Lower leg skin (tissue), 4 donors: ENCODE data around the gene LTBP4. TPM values are rescaled to one million over a fixed set of nuclear protein-coding genes. Genes with fewer than 3 reads are reported as not detected.

Experiments
- DNase-seq, 2 donors: peaks; one replicate each; pipeline ENCODE4 v3.0.0-alpha.2; 2019; ENCODE audit warnings: low spot score in 2 of 2
- H3K4me3 ChIP-seq: fragments of 200-600 bp; sonication (generic); 2 replicates; pipeline ENCODE4 v1.5.1; 2017; ENCODE audit warnings: mild to moderate bottlenecking, low read depth; ENCODE audit not compliant: poor library complexity, severe bottlenecking
- CTCF ChIP-seq, 3 donors: fragments of 450-650 bp; IDR thresholded peaks; one replicate each; pipeline ENCODE4 v1.5.1; 2016; ENCODE audit warnings: antibody characterized with exemption in 3 of 3, mild to moderate bottlenecking in 3 of 3, moderate library complexity in 2 of 3
- POLR2A ChIP-seq, 2 donors: fragments of 450-650 bp; IDR thresholded peaks; one replicate each; pipeline ENCODE4 v1.6.1; 2016 to 2017; ENCODE audit warnings: antibody characterized with exemption in 2 of 2, mild to moderate bottlenecking in 1 of 2, moderate library complexity in 1 of 2
- WGBS, 2 donors: methylation state at CpG; one replicate each; pipeline ENCODE4 v1.1.5; 2018; 5-methylcytosine and 5-hydroxymethylcytosine counted together
- intact Hi-C: fragments of 100-400 bp; cut with DNase I; formaldehyde crosslinking; loops from one replicate; pipeline ENCODE4 v1.15.0; 2023; ENCODE audit warnings: low total_unique reads
- total RNA-seq, 4 donors: library from RNA; depleted of rRNA; stranded (reverse); fragments of >200 nt; gene quantifications; one replicate each; pipeline ENCODE4 v1.1.0, GENCODE V29; 2016

Gene LTBP4
- total RNA-seq, 4 donors from 2014 or later, result 113 to 181 (median 144) TPM

GRCh38 chr19:40603389-40604170 lies 2.4 kb downstream of the LTBP4 start:
- WGBS, 2 donors, result 0% methylated on average over 37 to 43 of the region's 43 CpGs
- intact Hi-C loops, result no loop called here
- no peak overlapping the region for H3K4me3 ChIP-seq
- peak in 1 of 3 donors; percentile 29 for TF ChIP-seq CTCF (IDR thresholded peaks at IDR 0.05)
- TF ChIP-seq POLR2A (IDR thresholded peaks at IDR 0.05), result no peak
- DNase-seq, result peak; percentile 98 to 100

DNA sequence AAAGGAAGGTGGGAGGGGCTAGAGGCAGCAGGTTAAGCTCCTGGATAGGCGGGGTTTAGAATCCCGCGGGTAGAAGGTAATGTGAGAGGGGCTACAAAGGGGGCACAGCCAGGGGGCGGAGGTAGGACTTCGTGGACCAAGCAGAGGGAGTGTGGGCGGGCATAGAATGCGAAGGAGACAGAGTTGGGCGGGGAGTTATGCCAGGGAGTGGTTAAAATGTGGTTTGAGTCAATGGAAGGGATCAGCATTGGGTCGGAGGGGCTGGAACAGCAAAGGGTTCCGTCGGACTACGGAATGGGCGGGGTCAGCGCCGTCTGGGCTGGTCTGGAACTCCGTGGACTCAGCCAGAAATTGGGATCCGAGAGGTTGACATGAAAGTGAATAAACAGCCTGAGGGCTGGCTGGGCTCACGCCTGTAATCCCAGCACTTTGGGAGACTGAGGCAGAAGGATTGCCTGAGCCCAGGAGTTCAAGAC lies 3.0 kb downstream of the LTBP4 start:
- no peak for DNase-seq
- no peak overlapping the region for H3K4me3 ChIP-seq
- TF ChIP-seq POLR2A (IDR thresholded peaks at IDR 0.05) (no peak), CTCF (IDR thresholded peaks at IDR 0.05) (no peak)
- intact Hi-C loops, result no loop called here
- 4 to 5% methylated on average over 18 of the region's 18 CpGs for WGBS, 2 donors

- peak in 1 of 2 donors; percentile 92 for DNase-seq
- 19% methylated on average over 26 to 29 of the region's 29 CpGs for WGBS, 2 donors
- intact Hi-C loops, result no loop called here
- no peak for TF ChIP-seq CTCF (IDR thresholded peaks at IDR 0.05)
- no peak for TF ChIP-seq POLR2A (IDR thresholded peaks at IDR 0.05)
- H3K4me3 ChIP-seq, result peak overlapping the region; percentile 11
Observed at GRCh38 chr19:40604647-40605215, 3.6 kb downstream of the LTBP4 start.

DNA sequence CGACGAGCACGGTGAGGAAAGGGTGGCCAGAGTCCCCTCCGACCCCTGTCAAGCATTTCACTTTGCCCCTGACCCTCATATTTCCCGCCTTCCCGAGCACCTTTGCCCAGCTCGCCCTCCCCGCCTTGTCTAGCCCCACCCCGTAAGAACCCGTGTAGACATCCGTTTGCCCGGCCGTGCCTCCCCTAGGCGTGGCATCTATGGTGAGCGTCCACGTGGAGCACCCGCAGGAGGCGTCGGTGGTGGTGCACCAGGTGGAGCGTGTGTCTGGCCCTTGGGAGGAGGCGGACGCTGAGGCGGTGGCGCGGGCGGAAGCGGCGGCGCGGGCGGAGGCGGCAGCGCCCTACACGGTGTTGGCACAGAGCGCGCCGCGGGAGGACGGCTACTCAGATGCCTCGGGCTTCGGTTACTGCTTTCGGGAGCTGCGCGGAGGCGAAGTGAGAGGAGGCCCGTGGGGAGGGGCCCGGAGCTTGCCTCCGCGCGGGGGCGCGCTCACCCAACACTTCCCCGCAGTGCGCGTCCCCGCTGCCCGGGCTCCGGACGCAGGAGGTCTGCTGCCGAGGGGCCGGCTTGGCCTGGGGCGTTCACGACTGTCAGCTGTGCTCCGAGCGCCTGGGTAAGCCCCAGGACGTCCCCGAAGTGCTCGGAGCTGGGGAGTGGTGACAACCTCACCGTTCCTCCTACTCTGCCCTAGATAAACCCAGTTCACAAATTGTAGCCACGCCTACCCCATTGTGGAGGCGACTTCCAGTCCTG lies 4.2 kb downstream of the LTBP4 start:
- H3K4me3 ChIP-seq, result peak overlapping the region; percentile 11
- intact Hi-C loops, result no loop called here
- TF ChIP-seq POLR2A (IDR thresholded peaks at IDR 0.05) (no peak), CTCF (IDR thresholded peaks at IDR 0.05) (no peak)
- DNase-seq, result peak; percentile 78 to 95
- 1 to 2% methylated on average over 51 to 62 of the region's 71 CpGs for WGBS, 2 donors

DNA sequence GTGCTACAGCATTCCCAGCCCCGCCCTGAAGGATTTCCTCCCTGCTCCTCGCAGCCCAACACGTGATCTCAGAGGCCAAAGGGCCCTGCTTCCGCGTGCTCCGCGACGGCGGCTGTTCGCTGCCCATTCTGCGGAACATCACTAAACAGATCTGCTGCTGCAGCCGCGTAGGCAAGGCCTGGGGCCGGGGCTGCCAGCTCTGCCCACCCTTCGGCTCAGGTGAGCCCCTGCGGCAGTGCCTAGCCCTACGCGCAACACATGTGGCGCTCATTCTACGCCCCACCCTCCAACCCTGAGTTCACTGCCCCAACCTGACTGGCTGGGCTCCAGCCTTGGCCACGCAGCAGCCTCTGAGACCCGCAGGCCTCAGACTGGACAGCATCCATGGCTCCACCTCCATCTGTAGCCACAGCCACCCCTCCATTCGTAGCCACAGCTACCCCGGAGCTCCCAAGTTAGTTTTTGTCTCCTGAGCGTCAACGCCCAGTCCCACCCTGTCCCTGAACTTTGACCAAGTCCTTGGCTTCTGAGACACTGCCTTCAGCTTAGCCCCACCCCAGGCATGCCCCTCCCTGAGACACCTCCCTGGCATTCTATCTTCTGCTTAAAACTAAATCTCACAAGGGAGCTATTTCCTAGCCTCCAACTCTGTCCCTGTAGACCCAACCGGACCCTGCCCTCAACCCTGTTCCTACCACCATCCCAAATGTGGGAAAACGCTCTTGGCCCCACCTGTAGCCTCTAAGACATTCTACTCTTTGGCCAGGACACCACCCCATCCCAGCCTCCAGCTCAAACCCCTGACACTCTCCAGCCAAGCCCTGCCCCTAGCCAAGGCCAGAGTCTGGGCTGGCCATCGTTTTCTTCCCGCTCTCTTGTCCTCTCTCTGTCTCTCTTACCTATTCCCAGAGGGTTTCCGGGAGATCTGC lies 6.4 kb downstream of the LTBP4 start:
- 28 to 40% methylated on average over 29 to 31 of the region's 31 CpGs for WGBS, 2 donors
- DNase-seq, result peak in 1 of 2 donors; percentile 90
- TF ChIP-seq POLR2A (IDR thresholded peaks at IDR 0.05), result no peak
- no peak for TF ChIP-seq CTCF (IDR thresholded peaks at IDR 0.05)
- H3K4me3 ChIP-seq, result no peak overlapping the region
- intact Hi-C loops, result no loop called here
